ENCODE measurements around the gene SOX15. TPM values are rescaled to one million over a fixed set of nuclear protein-coding genes. Genes with fewer than 3 reads are reported as not detected.
A peak's percentile ranks its signal among the peaks of the same experiment; 100 is the strongest.

Gene SOX15
- total RNA-seq = under 1 TPM in 1 of 2 experiments, not detected in 1; 0.20 TPM

GRCh38 chr17:7589891-7590691 lies at the start of gene SOX15:
TSS of gene SOX15 (minus strand) at chr17:7590094. CDS start at chr17:7589676, 418 bp downstream.
- Mint-ChIP-seq H3K9me3 (no peaks in the 10 kb centered on the region), H3K4me1 (ENCODE audit: low read depth) (peaks cover 13% of the 10 kb centered on the region), H3K36me3 (ENCODE audit: low read depth) (peaks cover 28% of the 10 kb centered on the region), H3K27ac (peak within 1 kb of the TSS; percentile 30), H3K4me3 (no peak within 1 kb of the TSS), H3K27me3 (ENCODE audit: low read depth) (no peaks in the 10 kb centered on the region)
- CTCF ChIA-PET = interaction anchor here (1.0 to 1.9 kb wide), 13 partner anchors 11 to 253 kb away, joined by 3 to 14 read pairs (median 6); partner anchors contain the start of genes FXR2, SAT2 and TMEM95
- DNase-seq = no peak
- intact Hi-C loops (cut with micrococcal nuclease) = loop anchor here (1.0 kb wide), 2 partner anchors 76 to 234 kb away; no protein-coding TSS in a partner anchor

- H3K36me3 Mint-ChIP-seq (ENCODE audit: low read depth) = no peaks in the 10 kb centered on the region
- H3K4me1 Mint-ChIP-seq (ENCODE audit: low read depth) = no peaks in the 10 kb centered on the region
- no peak for DNase-seq
- no peaks in the 10 kb centered on the region for H3K9me3 Mint-ChIP-seq
- H3K4me3 Mint-ChIP-seq = no peak overlapping the region
- H3K27ac Mint-ChIP-seq = no peak overlapping the region
- intact Hi-C loops (cut with micrococcal nuclease) = no loop called here
- no peaks in the 10 kb centered on the region for H3K27me3 Mint-ChIP-seq (ENCODE audit: low read depth)
- CTCF ChIA-PET = interaction anchor here (1.7 kb wide), 1 partner anchor 51 kb away, joined by 6 read pairs; the partner anchor contains the start of gene TP53
These were observed 46.3 kb upstream of the SOX15 start for GRCh38 chr17:7636163-7636562.

- Mint-ChIP-seq H3K4me1 (ENCODE audit: low read depth) (no peaks in the 10 kb centered on the region), H3K27me3 (ENCODE audit: low read depth) (no peaks in the 10 kb centered on the region), H3K9me3 (no peaks in the 10 kb centered on the region), H3K36me3 (ENCODE audit: low read depth) (no peaks in the 10 kb centered on the region), H3K27ac (no peak overlapping the region), H3K4me3 (no peak overlapping the region)
- DNase-seq = peak; percentile 59
- intact Hi-C loops (cut with micrococcal nuclease) = no loop called here
- CTCF ChIA-PET = interaction anchor here (0.6 to 5.6 kb wide), 5 partner anchors 12 to 183 kb away, joined by 3 to 56 read pairs (median 3); partner anchors contain the start of genes TP53 and WRAP53
These were observed 44.5 kb upstream of the SOX15 start for GRCh38 chr17:7634384-7634783.

- H3K27ac Mint-ChIP-seq = no peak overlapping the region
- intact Hi-C loops (cut with micrococcal nuclease) = no loop called here
- no peaks in the 10 kb centered on the region for H3K36me3 Mint-ChIP-seq (ENCODE audit: low read depth)
- no peaks in the 10 kb centered on the region for H3K9me3 Mint-ChIP-seq
- CTCF ChIA-PET = interaction anchor here (0.6 to 5.6 kb wide), 13 partner anchors 9 to 111 kb away, joined by 3 to 56 read pairs (median 4); partner anchors contain the start of genes FXR2, TP53 and WRAP53
- no peak overlapping the region for H3K4me3 Mint-ChIP-seq
- no peak for DNase-seq
- H3K27me3 Mint-ChIP-seq (ENCODE audit: low read depth) = no peaks in the 10 kb centered on the region
- no peaks in the 10 kb centered on the region for H3K4me1 Mint-ChIP-seq (ENCODE audit: low read depth)
These were observed 43.2 kb upstream of the SOX15 start for GRCh38 chr17:7633093-7633492.

- Mint-ChIP-seq H3K4me1 (ENCODE audit: low read depth) (peaks cover 2% of the 10 kb centered on the region), H3K27ac (no peak overlapping the region), H3K9me3 (no peaks in the 10 kb centered on the region), H3K36me3 (ENCODE audit: low read depth) (no peaks in the 10 kb centered on the region), H3K27me3 (ENCODE audit: low read depth) (no peaks in the 10 kb centered on the region), H3K4me3 (no peak overlapping the region)
- CTCF ChIA-PET = interaction anchor here (0.6 to 5.6 kb wide), 17 partner anchors 10 to 262 kb away, joined by 3 to 56 read pairs (median 4); partner anchors contain the start of genes ATP1B2, FXR2, TP53 and WRAP53
- intact Hi-C loops (cut with micrococcal nuclease) = loop anchor here (1.0 kb wide), 2 partner anchors 56 to 85 kb away; partner anchors contain the start of genes DNAH2 and WRAP53
- DNase-seq = peak; percentile 60
These were observed 42.6 kb upstream of the SOX15 start for GRCh38 chr17:7632492-7632894.

GRCh38 chr17:7631398-7632380 lies 41.8 kb upstream of the SOX15 start:
- DNase-seq = no peak
- Mint-ChIP-seq H3K9me3 (no peaks in the 10 kb centered on the region), H3K27me3 (ENCODE audit: low read depth) (no peaks in the 10 kb centered on the region), H3K4me1 (ENCODE audit: low read depth) (peaks cover 7% of the 10 kb centered on the region), H3K36me3 (ENCODE audit: low read depth) (no peaks in the 10 kb centered on the region), H3K27ac (no peak overlapping the region), H3K4me3 (no peak overlapping the region)
- CTCF ChIA-PET = interaction anchor here (0.6 to 5.6 kb wide), 14 partner anchors 9 to 276 kb away, joined by 3 to 56 read pairs (median 4); partner anchors contain the start of genes ATP1B2, TP53 and WRAP53
- intact Hi-C loops (cut with micrococcal nuclease) = loop anchor here (1.0 kb wide), 2 partner anchors 57 to 86 kb away; partner anchors contain the start of genes DNAH2 and WRAP53

GRCh38 chr17:7629939-7630571 lies 40.2 kb upstream of the SOX15 start, which contains the start of gene SHBG:
TSS of gene SHBG (plus strand) at chr17:7630135. CDS start at chr17:7630173, 38 bp downstream.
- Mint-ChIP-seq H3K4me1 (ENCODE audit: low read depth) (peaks cover 7% of the 10 kb centered on the region), H3K4me3 (no peak within 1 kb of the TSS), H3K9me3 (no peaks in the 10 kb centered on the region), H3K27ac (no peak within 1 kb of the TSS), H3K27me3 (ENCODE audit: low read depth) (no peaks in the 10 kb centered on the region), H3K36me3 (ENCODE audit: low read depth) (peaks cover 1% of the 10 kb centered on the region)
- intact Hi-C loops (cut with micrococcal nuclease) = no loop called here
- CTCF ChIA-PET = interaction anchor here (1.1 to 5.6 kb wide), 7 partner anchors 9 to 275 kb away, joined by 3 to 56 read pairs (median 5); partner anchors contain the start of genes ATP1B2, FXR2, TP53 and WRAP53
- DNase-seq = no peak

GRCh38 chr17:7627250-7628121 lies 37.6 kb upstream of the SOX15 start, which contains the start of gene SAT2:
TSS of gene SAT2 (minus strand) at chr17:7627821. CDS start at chr17:7627635, 186 bp downstream.
- Mint-ChIP-seq H3K4me3 (peak within 1 kb of the TSS; percentile 88), H3K27ac (peak within 1 kb of the TSS; percentile 30), H3K9me3 (no peaks in the 10 kb centered on the region), H3K36me3 (ENCODE audit: low read depth) (peaks cover 1% of the 10 kb centered on the region), H3K27me3 (ENCODE audit: low read depth) (no peaks in the 10 kb centered on the region), H3K4me1 (ENCODE audit: low read depth) (peaks cover 7% of the 10 kb centered on the region)
- peak; percentile 86 for DNase-seq
- intact Hi-C loops (cut with micrococcal nuclease) = loop anchor here (1.0 kb wide), 1 partner anchor 12 kb away; no protein-coding TSS in a partner anchor
- CTCF ChIA-PET = interaction anchor here (1.0 to 2.7 kb wide), 6 partner anchors 13 to 59 kb away, joined by 3 to 20 read pairs (median 5); partner anchors contain the start of genes FXR2, SOX15 and TP53

GRCh38 chr17:7626956-7627249 lies 37.0 kb upstream of the SOX15 start:
- H3K4me3 Mint-ChIP-seq = peak overlapping the region; percentile 88
- peaks cover 1% of the 10 kb centered on the region for H3K36me3 Mint-ChIP-seq (ENCODE audit: low read depth)
- intact Hi-C loops (cut with micrococcal nuclease) = loop anchor here (1.0 kb wide), 1 partner anchor 12 kb away; no protein-coding TSS in a partner anchor
- CTCF ChIA-PET = interaction anchor here (1.3 to 2.7 kb wide), 4 partner anchors 13 to 60 kb away, joined by 4 to 20 read pairs (median 8); partner anchors contain the start of genes FXR2, SOX15 and TP53
- H3K27ac Mint-ChIP-seq = no peak overlapping the region
- H3K4me1 Mint-ChIP-seq (ENCODE audit: low read depth) = peaks cover 7% of the 10 kb centered on the region
- no peaks in the 10 kb centered on the region for H3K9me3 Mint-ChIP-seq
- H3K27me3 Mint-ChIP-seq (ENCODE audit: low read depth) = no peaks in the 10 kb centered on the region
- no peak for DNase-seq

- H3K4me1 Mint-ChIP-seq (ENCODE audit: low read depth) = peaks cover 7% of the 10 kb centered on the region
- peaks cover 1% of the 10 kb centered on the region for H3K36me3 Mint-ChIP-seq (ENCODE audit: low read depth)
- CTCF ChIA-PET = interaction anchor here (1.3 to 2.7 kb wide), 4 partner anchors 12 to 60 kb away, joined by 4 to 20 read pairs (median 8); partner anchors contain the start of genes FXR2, SOX15 and TP53
- no peak overlapping the region for H3K27ac Mint-ChIP-seq
- no peaks in the 10 kb centered on the region for H3K27me3 Mint-ChIP-seq (ENCODE audit: low read depth)
- no peaks in the 10 kb centered on the region for H3K9me3 Mint-ChIP-seq
- H3K4me3 Mint-ChIP-seq = peak overlapping the region; percentile 88
- no peak for DNase-seq
- intact Hi-C loops (cut with micrococcal nuclease) = no loop called here
These were observed 36.4 kb upstream of the SOX15 start for GRCh38 chr17:7626307-7626706.

All from activated naive CD4-positive, alpha-beta T cell treated with anti-CD3 and anti-CD28 coated beads for 36 hours (primary cell).